SK-N-SH (cell line): ENCODE results near the gene OTUB1. TPM values are rescaled to one million over a fixed set of nuclear protein-coding genes. Genes with fewer than 3 reads are reported as not detected.

Source experiments
- CTCF ChIA-PET: fragments of 300-600, 350-600 bp; formaldehyde crosslinking; extraction: SDS; loops from one replicate; lab custom pipeline; 2021; lab: Yijun Ruan, JAX
- POLR2A ChIA-PET: fragments of 350-600 bp; sonication (Branson Sonifier 250); formaldehyde crosslinking; extraction: SDS; loops from one replicate; lab custom pipeline; 2020; ENCODE audit warnings: antibody characterized with exemption, inconsistent platforms; lab: Yijun Ruan, JAX
- DNase-seq: peaks from one replicate; pipeline ENCODE4 v3.0.0; 2012
- H2AFZ ChIP-seq: fragments of 200-600 bp; sonication (generic); 2 replicates; pipeline ENCODE4 v1.8.1; 2016; ENCODE audit warnings: antibody characterized with exemption, mild to moderate bottlenecking, low read depth
- H3F3A ChIP-seq: fragments of 200-600 bp; sonication (generic); replicated peaks from 2 replicates; pipeline ENCODE3; 2016; ENCODE audit warnings: antibody characterized with exemption, mild to moderate bottlenecking; ENCODE audit not compliant: insufficient read depth
- H3K27ac ChIP-seq, 2 experiments: fragments of 200-500 bp in 1 of 2; fragments of 200-600 bp in 1 of 2; sonication (Bioruptor generic) in 1 of 2; sonication (generic), shearing (Covaris generic) in 1 of 2; 2 replicates each; pipeline versions ENCODE4 v1.5.1 to v1.6.1; 2014 to 2016; ENCODE audit warnings: low read depth in 2 of 2, inconsistent platforms in 1 of 2, low read length in 1 of 2, mild to moderate bottlenecking in 1 of 2, mixed read lengths in 1 of 2
- H3K27me3 ChIP-seq: fragments of 200-600 bp; sonication (generic), shearing (Covaris generic); 2 replicates; pipeline ENCODE4 v1.6.1; 2016; ENCODE audit warnings: mixed run types; ENCODE audit not compliant: insufficient read depth
- H3K36me3 ChIP-seq, 2 experiments: fragments of 200-500 bp in 1 of 2; fragments of 200-600 bp in 1 of 2; sonication (Bioruptor generic) in 1 of 2; sonication (generic) in 1 of 2; replicated peaks in 1 of 2; 2 replicates each; pipeline versions ENCODE3 to v1.5.1; 2014 to 2016; ENCODE audit warnings: low read length in 1 of 2, mild to moderate bottlenecking in 1 of 2; ENCODE audit not compliant: insufficient read depth in 2 of 2, control insufficient read depth in 1 of 2
- H3K4me1 ChIP-seq, 2 experiments: fragments of 200-500 bp in 1 of 2; fragments of 200-600 bp in 1 of 2; sonication (Bioruptor generic) in 1 of 2; sonication (generic), shearing (Covaris generic) in 1 of 2; 2 replicates each; pipeline versions ENCODE4 v1.5.1 to v1.6.1; 2014 to 2016; ENCODE audit warnings: low read depth in 1 of 2, low read length in 1 of 2, mixed run types in 1 of 2; ENCODE audit not compliant: insufficient read depth in 2 of 2, control insufficient read depth in 1 of 2
- H3K4me2 ChIP-seq: fragments of 200-600 bp; sonication (generic), shearing (Covaris generic); 2 replicates; pipeline ENCODE4 v1.6.1; 2017; ENCODE audit warnings: mixed run types
- H3K4me3 ChIP-seq, 2 experiments: fragments of 200-500 bp in 1 of 2; fragments of 200-600 bp in 1 of 2; sonication (Bioruptor generic) in 1 of 2; sonication (generic), shearing (Covaris generic) in 1 of 2; 2 replicates each; pipeline versions ENCODE4 v1.5.1 to v1.8.1; 2014 to 2016; ENCODE audit warnings: low read depth in 2 of 2, inconsistent platforms in 1 of 2, low read length in 1 of 2, mild to moderate bottlenecking in 1 of 2, mixed read lengths in 1 of 2, moderate library complexity in 1 of 2
- H3K79me2 ChIP-seq: fragments of 200-600 bp; sonication (generic); 2 replicates; pipeline ENCODE4 v1.8.1; 2017; ENCODE audit warnings: mild to moderate bottlenecking; ENCODE audit not compliant: insufficient read depth
- H3K9ac ChIP-seq: fragments of 200-600 bp; sonication (generic); 2 replicates; pipeline ENCODE4 v1.6.1; 2017; ENCODE audit warnings: mixed run types
- H3K9me2 ChIP-seq: fragments of 200-600 bp; sonication (generic); 2 replicates; pipeline ENCODE4 v1.6.1; 2017; ENCODE audit warnings: mixed run types
- H3K9me3 ChIP-seq: fragments of 200-600 bp; sonication (generic); 2 replicates; pipeline ENCODE4 v1.6.1; 2017; ENCODE audit warnings: mixed run types, mild to moderate bottlenecking, moderate library complexity
- H4K20me1 ChIP-seq: fragments of 200-600 bp; sonication (generic); 2 replicates; pipeline ENCODE4 v1.6.1; 2017; ENCODE audit warnings: mild to moderate bottlenecking, mixed run types; ENCODE audit not compliant: insufficient read depth
- FOSL2 ChIP-seq: IDR thresholded peaks from 2 replicates; pipeline ENCODE4 v1.4.0; 2012; ENCODE audit warnings: low read depth, mild to moderate bottlenecking, moderate library complexity, borderline replicate concordance
- GATA2 ChIP-seq: sonication (generic); formaldehyde crosslinking; IDR thresholded peaks from 2 replicates; pipeline ENCODE4 v1.5.0; 2020; ENCODE audit warnings: mild to moderate bottlenecking, missing genetic modification reagents
- MEF2A ChIP-seq: IDR thresholded peaks from 2 replicates; pipeline ENCODE4 v1.4.0; 2012; ENCODE audit warnings: low read depth, borderline replicate concordance
- MXI1 ChIP-seq: IDR thresholded peaks from 2 replicates; pipeline ENCODE4 v1.6.1; 2012; ENCODE audit warnings: mild to moderate bottlenecking, low read depth, low read length, improper control_type of control experiment
- RAD21 ChIP-seq: IDR thresholded peaks from 2 replicates; pipeline ENCODE4 v1.6.1; 2012; ENCODE audit warnings: mild to moderate bottlenecking, low read length
- RFX5 ChIP-seq: IDR thresholded peaks from 2 replicates; pipeline ENCODE4 v1.6.1; 2012; ENCODE audit warnings: mild to moderate bottlenecking, improper control_type of control experiment, low read length
- SIN3A ChIP-seq: IDR thresholded peaks from 2 replicates; pipeline ENCODE4 v1.6.1; 2012; ENCODE audit warnings: low read depth, mild to moderate bottlenecking, low read length, moderate library complexity, borderline replicate concordance
- USF1 ChIP-seq: IDR thresholded peaks from 2 replicates; pipeline ENCODE4 v1.4.0; 2012; ENCODE audit warnings: low read depth, borderline replicate concordance
- WGBS: methylation state at CpG from one replicate; pipeline ENCODE4 v1.1.6; 2017; ENCODE audit warnings: low lambda C conversion rate; 5-methylcytosine and 5-hydroxymethylcytosine counted together
- polyA plus RNA-seq, 3 experiments: library from polyadenylated mRNA; depleted of rRNA; stranded (reverse); fragments of >200 nt; gene quantifications; 2 replicates each; pipeline ENCODE4 v1.2.3, GENCODE V29; 2012
- TF ChIP-seq, protein P1 (sequence below): fragments of 200-600 bp; sonication (generic); IDR thresholded peaks from 2 replicates; pipeline ENCODE4 v1.6.1; 2017; ENCODE audit warnings: antibody characterized with exemption, mild to moderate bottlenecking, moderate library complexity

OTUB1 gene
- polyA plus RNA-seq, 1 of the 3 experiments (the other 2 are of a cell fraction), result 183 TPM

GRCh38 chr11:64025205-64025604, 39.0 kb downstream of the OTUB1 start:
- Histone ChIP-seq H3K27me3 (no peaks in the 10 kb centered on the region), H3K27ac (no peak overlapping the region), H3K36me3 (no peaks in the 10 kb centered on the region), H3K9ac (no peak overlapping the region), H3K4me3 (no peak overlapping the region), H3K9me2 (no peaks in the 10 kb centered on the region), H3K9me3 (no peaks in the 10 kb centered on the region), H3K4me2 (no peak overlapping the region), H2AFZ (no peak overlapping the region), H4K20me1 (no peaks in the 10 kb centered on the region), H3F3A (no peaks in the 10 kb centered on the region), H3K79me2 (no peaks in the 10 kb centered on the region), H3K4me1 (peaks cover 0 to 39% of the 10 kb centered on the region in 2 experiments; a peak in 1 of 4 replicates)
- no peak for TF ChIP-seq MEF2A
- 0 out of 2 replicates have a peak, but pooled peaks have one; percentile 70 for TF ChIP-seq RFX5
- no peak for TF ChIP-seq RAD21
- no peak for TF ChIP-seq SIN3A
- DNase-seq, result no peak
- ChIA-PET POLR2A (interaction anchor here (0.8 kb wide), 1 partner anchor 11 kb away, joined by 3 read pairs; no protein-coding TSS in a partner anchor), CTCF (interaction anchor here (1.0 to 1.2 kb wide), 2 partner anchors 123 to 128 kb away, joined by 3 to 4 read pairs; no protein-coding TSS in a partner anchor)
- WGBS, result 85% methylated on average over 4 of the region's 4 CpGs

DNA sequence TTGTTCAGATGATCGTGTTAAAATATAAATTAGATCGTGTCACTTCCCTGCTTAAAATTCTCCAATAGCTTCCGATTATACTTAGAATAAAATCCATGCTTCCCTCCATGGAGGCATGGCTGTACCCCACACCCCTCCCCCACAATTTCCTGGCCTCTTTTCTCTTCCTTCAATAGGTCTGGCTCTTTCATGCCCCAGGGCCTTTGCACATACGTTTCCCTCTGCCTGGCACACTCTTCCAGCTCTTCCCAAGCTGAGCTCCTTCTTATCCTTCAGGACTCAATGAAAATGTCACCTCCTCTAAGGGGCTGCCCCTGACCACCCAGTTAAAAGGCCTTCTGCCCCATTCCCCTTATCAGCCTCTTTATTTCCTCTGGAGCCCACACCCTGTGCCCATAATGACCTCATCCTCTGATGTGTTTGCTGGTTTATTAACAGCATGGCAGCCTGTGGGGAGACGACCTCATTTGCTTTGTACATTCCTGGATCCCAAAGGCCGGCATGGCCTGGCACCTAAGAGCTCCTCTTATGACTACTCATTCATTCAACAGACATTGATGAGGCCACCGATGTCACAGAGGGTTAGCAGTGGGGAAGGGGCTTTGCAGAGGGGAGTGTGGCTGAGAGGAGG, 40.5 kb downstream of the OTUB1 start:
- Histone ChIP-seq H3K36me3 (no peaks in the 10 kb centered on the region), H3K4me2 (no peak overlapping the region), H3K4me3 (no peak overlapping the region), H2AFZ (no peak overlapping the region), H3K27ac (no peak overlapping the region), H3K79me2 (no peaks in the 10 kb centered on the region), H4K20me1 (no peaks in the 10 kb centered on the region), H3K9ac (no peak overlapping the region), H3K9me2 (no peaks in the 10 kb centered on the region), H3K9me3 (no peaks in the 10 kb centered on the region), H3K27me3 (no peaks in the 10 kb centered on the region), H3K4me1 (peaks cover 0 to 30% of the 10 kb centered on the region in 2 experiments; a peak in 1 of 4 replicates), H3F3A (no peaks in the 10 kb centered on the region)
- POLR2A ChIA-PET, result no interaction called here
- WGBS, result 93% methylated on average over 7 of the region's 7 CpGs
- TF ChIP-seq FOSL2, result no peak
- no peak for TF ChIP-seq MXI1
- no peak for TF ChIP-seq GATA2 (CRISPR knock-in tag)
- no peak for TF ChIP-seq USF1
- no peak for TF ChIP-seq MEF2A
- TF ChIP-seq, protein P1, sequence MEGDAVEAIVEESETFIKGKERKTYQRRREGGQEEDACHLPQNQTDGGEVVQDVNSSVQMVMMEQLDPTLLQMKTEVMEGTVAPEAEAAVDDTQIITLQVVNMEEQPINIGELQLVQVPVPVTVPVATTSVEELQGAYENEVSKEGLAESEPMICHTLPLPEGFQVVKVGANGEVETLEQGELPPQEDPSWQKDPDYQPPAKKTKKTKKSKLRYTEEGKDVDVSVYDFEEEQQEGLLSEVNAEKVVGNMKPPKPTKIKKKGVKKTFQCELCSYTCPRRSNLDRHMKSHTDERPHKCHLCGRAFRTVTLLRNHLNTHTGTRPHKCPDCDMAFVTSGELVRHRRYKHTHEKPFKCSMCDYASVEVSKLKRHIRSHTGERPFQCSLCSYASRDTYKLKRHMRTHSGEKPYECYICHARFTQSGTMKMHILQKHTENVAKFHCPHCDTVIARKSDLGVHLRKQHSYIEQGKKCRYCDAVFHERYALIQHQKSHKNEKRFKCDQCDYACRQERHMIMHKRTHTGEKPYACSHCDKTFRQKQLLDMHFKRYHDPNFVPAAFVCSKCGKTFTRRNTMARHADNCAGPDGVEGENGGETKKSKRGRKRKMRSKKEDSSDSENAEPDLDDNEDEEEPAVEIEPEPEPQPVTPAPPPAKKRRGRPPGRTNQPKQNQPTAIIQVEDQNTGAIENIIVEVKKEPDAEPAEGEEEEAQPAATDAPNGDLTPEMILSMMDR, result no peak
- CTCF ChIA-PET, result no interaction called here
- no peak for DNase-seq
